ENCODE measurements around the gene ITPR2.

DNA sequence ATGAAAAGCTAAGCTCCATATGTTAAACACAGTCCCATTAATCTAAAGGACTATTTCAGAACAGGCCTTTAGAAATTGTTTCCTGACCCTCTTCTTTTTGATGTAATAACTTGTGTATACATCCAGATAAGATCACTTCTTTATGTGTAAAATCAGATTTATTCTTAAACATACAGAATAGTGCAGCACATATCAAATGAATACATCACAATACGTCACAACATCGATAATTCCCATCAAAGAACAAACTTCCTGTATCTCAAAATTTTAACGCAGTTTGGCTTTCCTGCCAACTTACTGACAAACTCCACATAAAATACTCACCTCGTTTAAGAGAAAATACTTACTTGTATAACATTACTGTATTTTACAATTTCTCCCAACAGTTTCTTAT lies 108.7 kb downstream of the ITPR2 start:
- TF ChIP-seq, protein P1, sequence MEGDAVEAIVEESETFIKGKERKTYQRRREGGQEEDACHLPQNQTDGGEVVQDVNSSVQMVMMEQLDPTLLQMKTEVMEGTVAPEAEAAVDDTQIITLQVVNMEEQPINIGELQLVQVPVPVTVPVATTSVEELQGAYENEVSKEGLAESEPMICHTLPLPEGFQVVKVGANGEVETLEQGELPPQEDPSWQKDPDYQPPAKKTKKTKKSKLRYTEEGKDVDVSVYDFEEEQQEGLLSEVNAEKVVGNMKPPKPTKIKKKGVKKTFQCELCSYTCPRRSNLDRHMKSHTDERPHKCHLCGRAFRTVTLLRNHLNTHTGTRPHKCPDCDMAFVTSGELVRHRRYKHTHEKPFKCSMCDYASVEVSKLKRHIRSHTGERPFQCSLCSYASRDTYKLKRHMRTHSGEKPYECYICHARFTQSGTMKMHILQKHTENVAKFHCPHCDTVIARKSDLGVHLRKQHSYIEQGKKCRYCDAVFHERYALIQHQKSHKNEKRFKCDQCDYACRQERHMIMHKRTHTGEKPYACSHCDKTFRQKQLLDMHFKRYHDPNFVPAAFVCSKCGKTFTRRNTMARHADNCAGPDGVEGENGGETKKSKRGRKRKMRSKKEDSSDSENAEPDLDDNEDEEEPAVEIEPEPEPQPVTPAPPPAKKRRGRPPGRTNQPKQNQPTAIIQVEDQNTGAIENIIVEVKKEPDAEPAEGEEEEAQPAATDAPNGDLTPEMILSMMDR (IDR thresholded peaks at IDR 0.05): no peak
- no peak for TF ChIP-seq POLR2A (IDR thresholded peaks at IDR 0.05)

Measured in adrenal gland (tissue), 5 donors.